Panc1 (cell line): Measurements from ENCODE around the gene STAP1. TPM values are rescaled to one million over a fixed set of nuclear protein-coding genes. Genes with fewer than 3 reads are reported as not detected.

Experiments
- ATAC-seq: fragments of 200-7000 bp; cut with Tn5 transposase; 2 replicates; pipeline ENCODE4 v1.9.1; 2020; ENCODE audit warnings: mild to moderate bottlenecking, moderate library complexity
- BruUV-seq: library from RNA; stranded (reverse); fragments of 400-500 nt; replicated peaks from 2 replicates; lab custom pipeline; 2021; lab: Mats Ljungman, UMichigan
- CTCF ChIA-PET: fragments of 300-600 bp; sonication (Branson Sonifier 250); formaldehyde crosslinking; loops from one replicate; lab custom pipeline; 2022; ENCODE audit warnings: antibody characterized with exemption; lab: Charles Lee
- POLR2A ChIA-PET: fragments of 300-600 bp; sonication (Branson Sonifier 250); formaldehyde crosslinking; loops from one replicate; lab custom pipeline; 2022; ENCODE audit warnings: antibody characterized with exemption; lab: Charles Lee
- DNase-seq: peaks from one replicate; pipeline ENCODE4 v3.0.0-alpha.2; 2010; ENCODE audit warnings: low read depth, low spot score
- H3K27ac ChIP-seq: 2 replicates; pipeline ENCODE4 v1.5.1; 2011; ENCODE audit warnings: mild to moderate bottlenecking, low read length, inconsistent platforms
- H3K27me3 ChIP-seq: fragments of 200-500 bp; sonication (Bioruptor generic); 2 replicates; pipeline ENCODE4 v1.6.0; 2014; ENCODE audit warnings: low read length, inconsistent platforms; ENCODE audit not compliant: control insufficient read depth, insufficient read depth
- H3K36me3 ChIP-seq: fragments of 200-500 bp; sonication (Bioruptor generic); 2 replicates; pipeline ENCODE4 v1.5.1; 2014; ENCODE audit warnings: inconsistent platforms, mild to moderate bottlenecking, low read length, moderate library complexity; ENCODE audit not compliant: control insufficient read depth, insufficient read depth
- H3K4me1 ChIP-seq: 2 replicates; pipeline ENCODE4 v1.5.1; 2011; ENCODE audit warnings: inconsistent platforms, mild to moderate bottlenecking, low read length, moderate library complexity; ENCODE audit not compliant: control insufficient read depth, insufficient read depth
- H3K4me3 ChIP-seq, 2 experiments: 2 replicates each; pipeline ENCODE4 v1.5.1; 2011 to 2012; ENCODE audit warnings: low read depth in 2 of 2, low read length in 2 of 2, mild to moderate bottlenecking in 2 of 2, inconsistent platforms in 1 of 2, moderate library complexity in 1 of 2
- H3K9me3 ChIP-seq: fragments of 200-500 bp; sonication (Bioruptor generic); 2 replicates; pipeline ENCODE4 v1.5.1; 2014; ENCODE audit warnings: low read depth, mild to moderate bottlenecking, inconsistent platforms, low read length, moderate library complexity; ENCODE audit not compliant: control insufficient read depth, insufficient read depth
- CTCF ChIP-seq: fragments of 450-650 bp; IDR thresholded peaks from 2 replicates; pipeline ENCODE4 v1.5.1; 2017; ENCODE audit warnings: mild to moderate bottlenecking
- POLR2AphosphoS5 ChIP-seq: IDR thresholded peaks from 2 replicates; pipeline ENCODE4 v1.6.1; 2012; ENCODE audit warnings: mild to moderate bottlenecking, low read depth, low read length, moderate library complexity
- REST ChIP-seq, 2 experiments: IDR thresholded peaks; 2 replicates each; pipeline ENCODE4 v1.6.1; 2011 to 2012; ENCODE audit warnings: low read depth in 2 of 2, control low read depth in 1 of 2, low read length in 1 of 2, mild to moderate bottlenecking in 1 of 2, moderate library complexity in 1 of 2; ENCODE audit not compliant: insufficient read depth in 1 of 2
- SIN3A ChIP-seq: IDR thresholded peaks from 2 replicates; pipeline ENCODE4 v1.6.1; 2012; ENCODE audit warnings: low read depth, mild to moderate bottlenecking, low read length, moderate library complexity, borderline replicate concordance; ENCODE audit not compliant: insufficient read depth
- TCF7L2 ChIP-seq: IDR thresholded peaks from 2 replicates; pipeline ENCODE4 v1.6.1; 2011; ENCODE audit warnings: mild to moderate bottlenecking, low read depth, low read length, inconsistent platforms
- in situ Hi-C: cut with HindIII; loops from 2 replicates; pipeline ENCODE4 v1.10.0; 2016; ENCODE audit warnings: low sequenced_read_pairs, low pct_unique_long_range_greater_than_20kb
- intact Hi-C: fragments of 100-400 bp; cut with micrococcal nuclease; formaldehyde crosslinking; loops from one replicate; pipeline ENCODE4 v1.10.0; 2022; ENCODE audit not compliant: unreplicated experiment
- total RNA-seq: library from RNA; stranded (reverse); gene quantifications from one replicate; pipeline ENCODE4 v1.2.1, GENCODE V29; 2021; ENCODE audit not compliant: unreplicated experiment

Gene STAP1
- total RNA-seq, 1 experiment from 2014 or later: not detected

GRCh38 chr4:67576059-67576466, 17.5 kb downstream of the STAP1 start:
- DNase-seq (no peak), ATAC-seq (no peak)
- no peak for TF ChIP-seq POLR2AphosphoS5
- TF ChIP-seq CTCF: no peak
- no peak for TF ChIP-seq TCF7L2
- TF ChIP-seq REST (IDR thresholded peaks at IDR 0.05; ENCODE audit: insufficient read depth in 1 of 2, low read depth in 2 of 2, low read length in 1 of 2): no peak
- no peak for TF ChIP-seq SIN3A
- Histone ChIP-seq H3K4me1 (no peaks in the 10 kb centered on the region), H3K4me3 (no peak overlapping the region), H3K9me3 (no peaks in the 10 kb centered on the region), H3K27me3 (no peaks in the 10 kb centered on the region), H3K36me3 (no peaks in the 10 kb centered on the region), H3K27ac (no peak overlapping the region)
- BruUV-seq: no TSS peak
- ChIA-PET POLR2A (no interaction called here), CTCF (no interaction called here)
- intact Hi-C loops (no loop called here), in situ Hi-C loops (no loop called here)

GRCh38 chr4:67576538-67576937, 18.0 kb downstream of the STAP1 start:
- CTCF ChIA-PET: no interaction called here
- no peaks in the 10 kb centered on the region for H3K36me3 ChIP-seq
- no peak for TF ChIP-seq REST (IDR thresholded peaks at IDR 0.05; ENCODE audit: insufficient read depth in 1 of 2, low read depth in 2 of 2, low read length in 1 of 2)
- no peak for TF ChIP-seq POLR2AphosphoS5
- no peak for TF ChIP-seq SIN3A
- no peak for TF ChIP-seq TCF7L2
- TF ChIP-seq CTCF: no peak
- POLR2A ChIA-PET: no interaction called here
- ATAC-seq (no peak), DNase-seq (no peak)
- H3K27ac ChIP-seq: no peak overlapping the region
- BruUV-seq: no TSS peak
- H3K27me3 ChIP-seq: no peaks in the 10 kb centered on the region
- in situ Hi-C loops (no loop called here), intact Hi-C loops (no loop called here)
- no peaks in the 10 kb centered on the region for H3K9me3 ChIP-seq
- no peaks in the 10 kb centered on the region for H3K4me1 ChIP-seq
- H3K4me3 ChIP-seq: no peak overlapping the region
